HT-29 (cell line): ENCODE measurements around the gene NFAM1. TPM values are rescaled to one million over a fixed set of nuclear protein-coding genes. Genes with fewer than 3 reads are reported as not detected.

Experiments
- DNase-seq: peaks from one replicate; pipeline ENCODE4 v3.0.0-alpha.2; 2015; ENCODE audit warnings: low spot score
- total RNA-seq: library from RNA; depleted of rRNA; stranded (reverse); fragments of >200 nt; shearing (Covaris generic); gene quantifications from 2 replicates; pipeline ENCODE4 v1.2.3, GENCODE V29; 2014

NFAM1 gene
- total RNA-seq, 1 experiment from 2014 or later, result not detected

GRCh38 chr22:42360348-42360747, 71.9 kb downstream of the NFAM1 start:
- no peak for DNase-seq

GRCh38 chr22:42358643-42359558, 73.3 kb downstream of the NFAM1 start:
- DNase-seq, result no peak

- no peak for DNase-seq
Measured at GRCh38 chr22:42357634-42358296, 74.4 kb downstream of the NFAM1 start.

- DNase-seq, result no peak
Measured at GRCh38 chr22:42357221-42357620, 75.0 kb downstream of the NFAM1 start.

- no peak for DNase-seq
Measured at GRCh38 chr22:42356533-42356932, 75.7 kb downstream of the NFAM1 start.

- DNase-seq, result no peak
Measured at GRCh38 chr22:42353883-42354727, 78.1 kb downstream of the NFAM1 start.

GRCh38 chr22:42350373-42350772, 81.8 kb downstream of the NFAM1 start:
- no peak for DNase-seq

- DNase-seq, result no peak
Measured at GRCh38 chr22:42347281-42347824, 84.8 kb downstream of the NFAM1 start.

- no peak for DNase-seq
Measured at GRCh38 chr22:42346722-42347121, 85.5 kb downstream of the NFAM1 start.

GRCh38 chr22:42345458-42345857, 86.7 kb downstream of the NFAM1 start:
- no peak for DNase-seq

GRCh38 chr22:42344361-42344905, 87.8 kb downstream of the NFAM1 start:
- DNase-seq, result no peak

GRCh38 chr22:42343531-42344081, 88.6 kb downstream of the NFAM1 start:
- no peak for DNase-seq

- DNase-seq, result no peak
Measured at GRCh38 chr22:42343121-42343454, 89.1 kb downstream of the NFAM1 start.

GRCh38 chr22:42342426-42343120, 89.6 kb downstream of the NFAM1 start:
- DNase-seq, result no peak

GRCh38 chr22:42341779-42342178, 90.4 kb downstream of the NFAM1 start:
- DNase-seq, result no peak

GRCh38 chr22:42340829-42341383, 91.3 kb downstream of the NFAM1 start:
- DNase-seq, result no peak

GRCh38 chr22:42340150-42340549, 92.1 kb downstream of the NFAM1 start:
- DNase-seq, result no peak

- DNase-seq, result no peak
Measured at GRCh38 chr22:42338479-42338878, 93.7 kb downstream of the NFAM1 start.

- no peak for DNase-seq
Measured at GRCh38 chr22:42337356-42337755, 94.8 kb downstream of the NFAM1 start.

GRCh38 chr22:42336527-42337227, 95.5 kb downstream of the NFAM1 start:
- DNase-seq, result no peak
